Endothelial cell of umbilical vein (primary cell): Measurements from ENCODE around the gene EPN2.

Source experiments
- CTCF ChIP-seq, 2 donors: IDR thresholded peaks; 1 replicate in 1 of 2; 2 replicates in 1 of 2; pipeline ENCODE4 v1.5.1; 2011; ENCODE audit warnings: low read length in 2 of 2, mild to moderate bottlenecking in 2 of 2, moderate library complexity in 2 of 2, control low read depth in 1 of 2, inconsistent platforms in 1 of 2, low read depth in 1 of 2; ENCODE audit not compliant: insufficient read depth in 1 of 2; ENCODE audit errors: extremely low read depth in 1 of 2
- EZH2 ChIP-seq: IDR thresholded peaks from 2 replicates; pipeline ENCODE4 v1.6.1; 2012; ENCODE audit warnings: borderline replicate concordance, low read depth, mild to moderate bottlenecking, moderate library complexity, low read length, inconsistent platforms; ENCODE audit not compliant: severe bottlenecking
- FOS ChIP-seq: IDR thresholded peaks from 2 replicates; pipeline ENCODE4 v1.6.1; 2011; ENCODE audit warnings: mild to moderate bottlenecking, low read length, moderate library complexity, borderline replicate concordance; ENCODE audit not compliant: insufficient read depth
- POLR2A ChIP-seq: IDR thresholded peaks from 2 replicates; pipeline ENCODE4 v1.6.1; 2012; ENCODE audit warnings: low read depth, mild to moderate bottlenecking, control low read depth, low read length
- POLR2AphosphoS5 ChIP-seq: IDR thresholded peaks from 2 replicates; pipeline ENCODE4 v1.6.1; 2012; ENCODE audit warnings: low read depth, mild to moderate bottlenecking, control low read depth, low read length, moderate library complexity; ENCODE audit not compliant: insufficient read depth

- TF ChIP-seq POLR2A (no peak), POLR2AphosphoS5 (no peak), EZH2 (no peak), CTCF (IDR thresholded peaks at IDR 0.05; ENCODE audit: extremely low read depth in 1 of 2, insufficient read depth in 1 of 2, low read depth in 1 of 2, low read length in 2 of 2) (no peak), FOS (no peak)
Measured at GRCh38 chr17:19331543-19332245, 94.5 kb downstream of the EPN2 start.
